Stimulated activated CD8-positive, alpha-beta memory T cell treated with anti-CD3 and anti-CD28 coated beads, Interleukin-7, amount 100 ng/mL, for 1 hour (primary cell): ENCODE data around the gene CACNB4.
"Not testable (repeated sequence)": the region's sequence is repeated elsewhere in the genome, so short reads cannot be mapped to it uniquely, and the experiment has no call there.

Experiments
- DNase-seq, 2 donors: peaks; one replicate each; pipeline ENCODE4 v3.0.0-alpha.2; 2020; ENCODE audit warnings: low read depth in 2 of 2

Gene CACNB4

DNA sequence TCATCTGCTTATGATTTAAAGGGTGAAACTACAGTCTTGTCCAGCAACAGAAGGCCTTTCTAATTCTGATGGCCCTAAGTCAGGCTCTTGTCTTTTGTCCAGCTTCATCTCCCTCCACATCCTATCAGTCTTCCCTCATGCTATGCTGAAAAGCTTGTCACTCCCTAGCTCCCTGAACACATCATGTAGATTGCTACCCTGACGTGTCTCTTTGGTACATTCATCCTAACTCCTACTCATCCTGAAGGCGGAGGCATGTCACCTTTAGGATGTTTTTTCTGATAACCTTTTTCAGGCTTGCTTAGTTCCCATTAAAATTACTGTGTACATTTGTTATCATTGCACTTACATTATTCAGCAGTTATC is 192.2 kb downstream of the CACNB4 start:
- no peak for DNase-seq

DNA sequence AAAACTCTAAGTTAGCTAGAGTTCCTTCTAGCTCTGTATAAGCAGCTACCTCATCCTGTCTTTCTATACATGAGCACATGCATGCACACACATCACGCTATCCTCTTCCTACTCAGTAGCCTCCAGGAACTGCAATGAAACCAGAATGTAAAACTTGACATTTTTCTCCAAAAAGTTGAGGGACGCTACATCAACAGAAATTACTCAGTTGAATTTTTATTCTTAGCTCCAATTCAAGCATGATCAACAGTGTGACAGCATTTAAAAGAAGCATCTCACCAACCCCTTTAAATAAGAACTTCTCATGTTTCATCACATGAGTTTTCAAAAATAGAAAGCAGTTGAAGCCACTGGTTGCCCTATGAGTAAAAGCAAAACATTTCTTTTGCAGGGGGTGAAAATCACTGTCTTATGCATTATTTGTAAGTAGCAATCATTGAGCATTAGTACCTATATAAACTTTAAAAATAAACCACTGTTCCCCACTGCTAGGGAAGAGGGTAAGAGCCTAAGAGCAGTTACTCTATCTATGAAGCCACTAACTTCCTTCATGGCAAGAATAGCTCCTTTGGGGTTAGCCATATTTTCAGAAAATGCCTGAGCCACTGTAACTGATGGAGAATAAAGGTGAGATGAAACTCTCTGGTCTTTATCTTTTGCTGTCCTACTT is 192.7 kb downstream of the CACNB4 start:
- DNase-seq: no peak

DNA sequence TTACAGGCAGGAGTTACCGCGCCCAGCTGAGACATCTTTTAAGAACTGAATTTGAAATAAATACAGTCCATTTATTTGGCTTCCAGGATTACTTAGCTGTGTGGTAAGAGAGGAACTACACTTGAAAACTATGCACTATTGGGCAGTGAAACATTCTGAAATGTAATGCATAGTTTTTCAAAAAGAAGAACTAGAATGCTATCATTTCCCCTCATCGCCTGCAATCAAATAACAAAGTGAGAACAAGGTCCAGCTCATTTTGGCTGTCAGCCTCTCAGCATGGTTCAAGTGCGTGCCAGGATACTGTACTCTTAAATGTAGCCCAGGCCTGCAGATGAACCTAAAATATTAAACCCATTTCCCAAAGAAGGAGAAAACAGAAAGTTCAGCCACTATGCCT is 194.0 kb downstream of the CACNB4 start:
- no peak for DNase-seq

DNA sequence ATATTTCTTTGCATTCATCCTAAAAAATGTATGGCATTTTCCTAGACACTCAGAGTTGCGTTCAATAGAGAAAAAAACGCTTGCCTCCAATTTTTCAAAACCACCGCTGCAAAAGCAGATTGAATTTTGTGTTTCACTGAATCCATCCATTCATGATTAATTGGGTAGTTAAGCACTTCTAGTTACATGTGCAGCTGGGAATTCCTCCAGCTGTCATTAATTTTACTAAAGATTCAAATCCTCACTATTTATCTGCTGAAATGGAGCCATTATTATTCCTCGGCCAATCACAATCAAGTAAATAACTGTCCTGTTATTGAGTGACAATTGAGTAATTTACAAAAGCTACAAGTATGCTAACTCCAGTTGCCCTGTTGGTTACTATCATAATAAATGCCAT is 194.8 kb downstream of the CACNB4 start:
- DNase-seq: no peak

DNA sequence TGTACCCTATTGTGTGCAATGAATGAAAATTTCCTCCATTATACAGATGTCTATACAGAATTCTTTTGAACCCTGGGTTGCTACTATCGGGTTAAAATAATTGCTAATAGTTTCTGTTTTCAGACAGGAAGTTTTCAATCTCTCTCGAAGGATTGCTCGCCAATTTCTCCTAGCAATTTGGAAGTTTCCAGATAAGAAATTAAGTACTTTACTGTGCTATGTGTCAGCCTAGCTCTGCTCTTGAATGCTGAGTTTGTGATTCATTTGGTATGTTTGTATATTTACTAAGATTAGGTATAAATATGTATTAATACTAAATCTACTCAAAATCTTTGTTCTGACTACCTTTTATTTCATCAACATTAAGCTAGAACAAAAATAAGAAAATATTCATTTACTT is 196.0 kb downstream of the CACNB4 start:
- no peak for DNase-seq

DNA sequence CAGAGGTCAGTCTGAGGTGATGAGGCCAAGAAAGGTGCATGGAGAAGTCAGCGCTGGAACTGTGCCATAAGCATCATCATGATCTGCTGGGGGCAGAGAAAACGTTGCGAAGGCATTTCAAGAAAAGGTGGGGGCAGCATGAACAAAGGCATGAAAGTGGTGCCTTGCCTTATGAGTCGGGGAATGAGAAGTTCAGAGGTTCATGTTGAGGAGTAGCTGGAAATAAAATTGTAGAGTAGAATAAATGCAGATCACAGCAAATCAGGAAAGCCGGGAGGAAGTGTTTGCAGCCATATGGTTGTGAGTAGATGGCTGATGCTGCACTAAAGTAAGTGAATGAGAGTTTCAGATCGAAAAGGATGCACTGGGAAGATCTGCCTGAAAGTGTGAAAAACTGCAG is 198.5 kb downstream of the CACNB4 start:
- DNase-seq: no peak

DNA sequence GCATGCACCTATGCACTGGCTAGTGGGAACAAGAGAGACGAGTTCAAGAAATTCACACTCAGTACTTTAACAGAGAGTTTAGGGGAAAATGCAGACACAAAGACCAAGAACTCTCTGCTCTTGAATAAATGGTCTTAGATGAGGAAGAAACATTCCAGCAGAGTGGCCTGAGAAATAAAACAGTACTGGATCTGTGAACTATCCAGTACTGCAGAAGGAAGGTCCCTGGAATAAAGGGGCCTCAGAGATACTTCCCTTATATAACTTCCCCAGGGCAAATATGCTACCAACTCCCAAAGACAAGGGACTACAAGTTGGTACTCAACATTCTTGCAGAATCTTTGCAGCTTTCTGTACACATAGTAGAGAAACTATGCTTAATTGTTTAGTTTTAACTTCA is 199.7 kb downstream of the CACNB4 start:
- no peak for DNase-seq

DNA sequence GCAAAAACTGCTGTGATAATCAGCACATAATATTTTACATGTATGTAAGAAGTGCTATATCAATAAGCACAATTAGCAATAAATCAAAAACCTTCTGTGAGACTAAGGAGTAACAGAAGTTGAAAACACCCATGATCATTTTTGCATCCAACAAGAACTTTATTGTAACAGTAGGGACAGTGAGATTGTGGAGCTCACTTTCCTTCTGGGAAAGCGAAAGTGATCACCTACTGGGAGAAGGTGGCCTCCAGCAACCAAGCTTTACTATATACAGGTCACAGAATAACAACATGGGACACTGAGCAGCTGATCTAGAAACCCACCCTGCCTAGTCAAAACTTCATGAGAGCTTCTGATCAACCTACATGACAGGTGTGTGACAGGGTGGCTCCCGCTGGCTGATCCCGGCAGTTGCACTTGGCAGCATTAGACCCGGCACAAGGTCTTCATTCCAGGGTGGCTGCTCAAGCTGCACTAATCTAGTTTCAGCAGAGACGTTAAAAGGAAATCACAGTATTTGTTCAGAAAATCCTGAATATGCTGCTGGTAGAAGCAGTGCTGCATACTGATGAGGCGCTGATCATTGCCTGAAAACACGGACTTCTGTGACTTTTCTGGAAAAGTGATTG is 207.2 kb downstream of the CACNB4 start:
- DNase-seq: no peak

DNA sequence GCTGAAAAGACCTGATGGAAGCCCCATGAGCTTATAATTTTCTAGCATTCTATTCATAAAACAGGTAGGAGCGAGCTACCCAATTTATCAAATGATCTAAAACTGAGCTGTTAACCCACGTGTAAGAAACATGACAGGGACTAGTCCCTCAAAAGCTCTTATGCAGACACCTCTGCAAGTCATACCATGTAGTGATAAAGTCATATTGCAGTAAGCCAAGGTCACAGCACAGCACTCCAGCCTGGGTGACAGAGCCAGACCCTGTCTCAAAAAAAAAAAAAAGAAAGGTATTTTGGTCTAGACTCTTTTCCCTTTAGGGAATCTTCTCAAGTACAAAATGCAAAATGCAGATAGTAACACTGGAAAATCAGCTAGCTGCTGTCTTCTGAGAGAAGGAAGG is 211.7 kb downstream of the CACNB4 start:
- no peak for DNase-seq

DNA sequence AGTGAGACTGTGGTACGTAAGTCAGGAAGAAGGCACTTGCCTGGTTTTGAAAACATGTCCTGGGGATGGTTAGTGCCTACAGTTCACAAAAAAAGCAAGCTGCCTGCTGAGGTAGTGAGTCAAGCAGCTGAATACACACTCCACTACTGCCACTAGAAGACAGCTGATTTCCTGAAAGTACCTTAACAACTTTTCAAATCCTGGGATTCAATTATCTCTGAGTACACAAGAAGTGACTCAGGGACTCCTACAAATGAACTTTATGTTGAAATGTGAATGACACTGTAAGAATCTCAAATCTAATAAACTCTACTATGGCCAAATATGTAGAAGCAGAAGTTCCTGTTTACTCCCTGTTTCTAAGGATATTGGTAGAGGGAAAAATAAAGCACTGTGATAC is 212.6 kb downstream of the CACNB4 start:
- no peak for DNase-seq

DNA sequence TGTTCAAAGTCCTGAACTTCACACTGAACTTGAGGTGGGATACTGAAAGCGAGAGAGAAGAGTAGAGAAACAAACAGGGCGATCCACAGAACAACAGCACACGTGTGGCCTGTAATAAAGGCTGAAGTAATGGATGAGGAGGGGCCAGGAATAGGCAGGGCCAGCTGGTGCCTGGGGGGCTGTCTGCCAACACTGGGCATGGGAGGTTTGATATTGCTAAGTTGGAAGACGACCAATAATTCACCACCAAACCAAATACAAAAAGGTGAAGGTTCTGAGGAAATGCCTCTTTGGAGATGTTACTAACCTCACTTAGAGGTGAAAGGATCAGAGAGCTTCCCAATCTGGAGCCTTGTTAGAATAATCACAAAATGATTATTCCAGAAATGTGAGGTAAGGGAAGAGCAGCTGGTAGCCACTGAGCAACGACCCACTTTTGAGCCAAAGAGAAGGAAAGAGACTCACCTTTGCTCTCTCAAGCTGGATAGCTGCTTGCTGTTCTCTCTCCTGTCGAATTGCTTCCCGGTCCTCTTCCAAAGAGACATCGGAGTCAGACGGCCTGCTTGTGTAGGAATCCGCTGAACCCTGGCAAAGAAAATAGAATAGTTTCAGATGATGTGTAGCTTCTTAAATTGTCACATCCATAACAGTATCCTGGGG is 215.9 kb downstream of the CACNB4 start:
- no peak for DNase-seq

DNA sequence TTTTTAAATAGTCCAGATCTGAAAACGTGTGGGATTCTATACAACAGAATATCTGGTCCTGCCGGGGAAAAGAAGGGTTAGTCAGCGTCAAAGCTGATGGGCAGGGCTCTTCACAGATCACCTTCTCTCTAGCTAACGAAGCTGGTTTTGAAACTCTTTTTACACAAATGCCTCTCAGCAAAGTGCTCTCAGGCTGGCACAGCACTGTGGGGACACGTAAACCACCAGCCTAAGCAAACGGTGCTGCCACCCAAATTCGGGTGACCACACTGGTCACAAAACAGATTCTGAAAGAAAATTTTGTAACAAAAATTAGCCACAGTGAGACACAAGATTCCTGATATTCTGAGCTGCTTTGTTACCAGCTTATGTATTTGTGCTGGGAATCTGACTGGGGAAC is 217.5 kb downstream of the CACNB4 start:
- no peak for DNase-seq

DNA sequence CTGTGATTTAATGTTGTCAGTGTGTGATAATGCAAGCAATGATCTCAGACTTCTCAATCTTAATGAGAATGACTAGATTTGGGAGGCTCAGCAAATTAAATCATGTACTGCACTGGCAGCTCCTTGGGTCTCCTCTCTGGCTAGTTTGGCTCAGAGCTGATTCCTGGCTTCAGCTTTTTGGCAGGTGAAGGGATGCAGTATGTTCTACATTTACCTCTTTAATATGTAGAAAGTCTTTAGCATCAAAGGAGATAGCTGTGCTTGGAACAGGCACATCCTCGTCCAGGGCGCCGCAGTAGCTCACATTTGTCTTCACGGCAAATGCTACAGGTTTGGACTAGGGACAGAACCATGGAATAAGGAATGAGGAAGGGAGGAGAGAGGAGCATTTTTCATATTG is 218.3 kb downstream of the CACNB4 start:
- DNase-seq: no peak

DNA sequence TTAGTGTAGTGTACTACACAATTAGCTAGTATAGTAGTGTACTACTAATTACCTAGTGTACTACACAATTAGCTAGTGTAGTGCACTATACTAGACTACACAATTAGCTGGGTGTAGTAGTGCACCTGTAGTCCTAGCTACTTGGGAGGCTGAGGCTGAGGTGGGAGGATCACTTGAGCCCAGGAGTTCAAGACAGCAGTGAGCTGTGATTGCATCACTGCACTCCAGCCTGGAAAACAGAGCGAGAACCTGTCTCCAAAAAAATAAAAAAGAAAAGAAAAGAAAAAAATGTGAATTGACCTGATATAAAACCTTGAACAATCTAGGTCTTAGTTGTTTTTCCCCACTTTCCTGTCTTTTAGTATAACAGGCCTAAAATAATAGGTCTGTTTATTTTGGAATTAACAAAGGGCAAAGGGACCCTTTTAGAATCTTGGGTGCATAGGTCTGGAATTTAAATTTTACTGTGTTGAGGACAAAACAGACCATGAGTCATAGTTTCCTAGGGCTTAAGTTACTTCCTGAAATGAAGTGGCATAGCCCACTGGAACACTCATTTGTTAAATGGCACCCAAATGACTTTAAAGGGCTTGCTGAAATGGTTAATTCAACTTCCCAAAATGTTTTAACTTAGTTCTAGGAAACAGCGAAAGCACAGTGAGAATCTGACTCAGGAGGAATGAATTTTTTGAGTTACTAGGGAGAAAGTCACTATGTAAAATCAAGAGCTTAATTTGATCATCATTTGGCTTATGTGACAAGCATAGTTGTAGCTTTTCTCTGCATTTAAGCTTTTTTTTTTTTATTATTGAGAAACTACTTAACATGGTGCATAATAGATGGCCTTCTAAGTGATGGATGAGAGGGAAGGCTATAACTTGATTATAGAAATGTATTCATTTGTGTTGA is 219.9 kb downstream of the CACNB4 start:
- no peak for DNase-seq

DNA sequence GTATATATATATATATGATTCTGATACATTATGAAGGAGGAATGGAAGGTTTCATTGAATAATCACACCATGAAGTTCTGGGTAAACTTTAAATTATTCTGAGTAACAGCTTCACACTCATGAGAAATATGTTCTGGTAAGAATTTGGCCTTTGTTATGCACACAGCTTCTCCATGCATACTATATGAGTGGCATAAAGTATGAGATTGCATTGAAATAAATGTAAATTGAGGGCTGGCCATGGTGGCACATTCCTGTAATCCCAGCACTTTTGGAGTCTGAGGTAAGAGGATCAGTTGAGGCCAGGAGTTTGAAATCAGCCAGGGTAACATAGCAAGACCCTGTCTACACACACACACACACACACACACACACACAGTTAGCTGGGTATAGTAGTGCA is 220.6 kb downstream of the CACNB4 start:
- DNase-seq: no peak

DNA sequence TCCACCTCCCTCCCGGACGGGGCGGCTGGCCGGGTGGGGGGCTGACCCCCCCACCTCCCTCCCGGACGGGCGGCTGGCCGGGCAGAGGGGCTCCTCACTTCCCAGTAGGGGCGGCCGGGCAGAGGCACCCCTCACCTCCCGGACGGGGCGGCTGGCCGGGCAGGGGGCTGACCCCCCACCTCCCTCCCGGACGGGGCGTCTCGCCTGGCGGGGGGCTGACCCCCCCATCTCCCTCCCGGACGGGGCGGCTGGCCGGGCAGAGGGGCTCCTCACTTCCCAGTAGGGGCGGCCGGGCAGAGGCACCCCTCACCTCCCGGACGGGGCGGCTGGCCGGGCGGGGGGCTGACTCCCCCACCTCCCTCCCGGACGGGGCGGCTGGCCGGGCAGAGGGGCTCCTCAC is 223.2 kb downstream of the CACNB4 start:
- DNase-seq: not testable (repeated sequence)

DNA sequence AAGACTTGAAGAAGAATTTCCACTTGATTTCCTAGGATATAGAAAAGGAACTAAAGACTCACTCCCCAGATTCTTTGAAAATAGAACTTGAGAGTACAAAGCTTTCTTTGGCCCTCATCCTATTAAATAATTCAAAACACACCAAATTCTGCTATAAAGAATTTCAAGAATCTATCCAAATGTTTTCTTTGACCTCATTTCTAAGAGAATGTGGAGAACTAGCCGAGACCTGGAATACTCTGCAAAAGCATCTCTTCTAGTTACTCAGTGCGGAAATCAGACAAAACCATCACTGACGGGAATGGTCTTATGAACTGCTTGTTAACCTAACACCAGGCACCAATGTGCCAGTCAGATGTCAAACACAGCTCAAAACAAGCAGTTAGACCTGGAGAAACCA is 226.4 kb downstream of the CACNB4 start:
- DNase-seq: no peak

DNA sequence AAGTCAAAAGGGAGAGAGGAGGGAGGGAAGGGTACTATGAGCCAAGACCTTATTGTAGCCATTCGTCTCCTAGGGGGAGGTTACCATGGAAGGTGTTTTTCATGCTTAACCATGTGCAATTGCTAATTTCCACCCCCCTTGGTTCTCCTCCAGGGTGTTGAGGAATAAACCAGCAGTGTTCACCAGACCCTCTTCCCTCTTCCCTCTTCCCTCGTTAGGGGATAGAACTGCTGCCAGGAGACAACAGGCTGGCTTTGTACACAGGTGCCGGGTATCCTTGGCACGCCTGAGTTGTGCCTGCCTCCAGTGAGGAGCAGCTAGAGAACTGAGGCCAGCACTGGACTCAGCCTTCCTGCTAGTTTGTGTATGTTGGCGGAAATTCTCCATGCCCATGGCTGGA is 229.6 kb downstream of the CACNB4 start:
- DNase-seq: no peak

DNA sequence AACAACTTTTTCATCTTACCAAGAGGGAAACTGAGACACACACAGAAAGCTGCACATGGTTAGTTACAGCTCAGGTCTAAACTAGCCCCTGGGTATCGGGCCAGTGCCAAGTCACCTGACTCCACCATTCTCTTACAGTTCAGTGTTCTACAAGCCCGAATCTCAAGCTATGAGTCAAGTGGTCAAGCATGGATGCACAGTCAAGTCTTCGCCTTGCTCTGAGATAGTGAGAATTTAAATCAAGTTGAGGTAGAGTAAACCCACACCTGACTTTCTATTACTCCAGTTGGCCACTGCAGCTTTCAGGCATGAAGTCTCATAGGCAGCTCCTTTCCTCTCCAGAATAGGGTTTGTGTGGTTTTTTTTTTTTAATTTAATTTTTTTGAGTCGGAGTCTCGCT is 236.1 kb downstream of the CACNB4 start:
- DNase-seq: no peak

DNA sequence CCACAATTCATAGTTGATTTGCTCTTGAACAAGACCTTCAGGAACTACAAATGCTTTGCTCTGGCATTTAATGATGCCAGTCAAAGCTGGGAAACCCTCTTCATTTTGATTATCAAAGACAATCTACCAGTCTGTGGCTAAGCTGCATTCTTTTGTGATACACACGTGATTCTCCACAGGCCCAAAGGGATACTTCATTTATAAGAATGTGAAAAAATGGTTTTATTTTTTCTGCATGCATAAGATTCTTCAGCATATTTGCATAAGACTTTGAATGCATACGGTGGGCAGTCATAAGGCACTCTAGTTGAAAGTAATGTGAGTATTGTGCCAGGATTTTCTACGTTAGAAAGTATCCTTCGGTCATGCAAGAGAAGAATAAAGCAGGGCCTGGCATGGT is 237.7 kb downstream of the CACNB4 start:
- DNase-seq: no peak

DNA sequence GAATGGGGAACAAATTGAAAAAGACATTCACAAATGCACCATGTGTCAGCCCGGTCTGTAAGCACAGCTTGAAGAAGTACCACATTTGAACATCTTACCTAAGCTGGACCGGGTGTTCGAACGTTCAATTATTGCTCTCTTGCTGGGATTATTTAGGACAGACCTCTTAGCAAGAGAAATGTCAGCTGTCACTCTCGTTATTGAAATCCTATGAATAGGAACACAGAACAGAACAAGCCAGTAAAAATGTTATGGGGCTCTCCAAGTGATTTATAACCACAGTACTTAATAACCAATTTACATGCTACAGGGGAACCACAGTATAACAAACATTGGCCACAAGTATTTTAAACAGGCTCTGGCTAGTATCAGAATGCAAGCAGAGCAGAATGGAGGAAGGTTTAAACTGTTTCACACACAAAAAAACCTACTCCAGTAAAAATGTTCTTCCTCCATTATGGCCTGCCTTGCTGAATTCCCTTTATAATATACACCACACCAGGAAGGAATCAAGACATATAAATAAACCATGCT is 238.2 kb downstream of the CACNB4 start:
- no peak for DNase-seq

DNA sequence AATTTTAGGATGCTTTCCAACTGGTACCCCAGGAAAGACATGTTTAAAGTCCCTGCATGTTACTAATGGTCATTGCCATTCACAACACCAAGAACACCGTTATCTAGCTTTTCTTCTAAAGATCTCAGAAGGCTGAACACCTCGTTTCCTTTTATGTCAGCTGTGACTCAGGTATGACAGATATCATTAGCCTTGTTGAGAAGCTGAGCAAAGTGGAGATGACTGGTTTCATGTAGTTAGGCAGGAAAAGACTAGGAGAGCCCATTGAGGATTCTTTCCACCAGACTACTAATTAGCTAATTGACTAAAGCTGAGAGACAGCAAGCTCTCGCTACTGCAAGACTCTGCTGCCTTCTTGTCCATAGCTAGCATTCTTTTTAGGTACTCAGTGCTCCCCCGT is 238.6 kb downstream of the CACNB4 start:
- no peak for DNase-seq
